Prostate gland (tissue), 2 donors: Measurements from ENCODE around the gene MAP4K1. TPM values are rescaled to one million over a fixed set of nuclear protein-coding genes. Genes with fewer than 3 reads are reported as not detected.
"Not testable (repeated sequence)": the region's sequence is repeated elsewhere in the genome, so short reads cannot be mapped to it uniquely, and the experiment has no call there.

ENCODE experiments used
- DNase-seq: peaks from one replicate; pipeline ENCODE4 v3.0.0-alpha.2; 2019; ENCODE audit warnings: low spot score
- H3K27ac ChIP-seq, 2 donors: fragments of 200-600 bp; sonication (generic); 2 replicates each; pipeline ENCODE4 v1.5.1; 2017 to 2019
- H3K27me3 ChIP-seq: fragments of 200-600 bp; sonication (generic); replicated peaks from 2 replicates; pipeline ENCODE4 v1.5.1; 2019; ENCODE audit not compliant: insufficient read depth
- H3K36me3 ChIP-seq, 2 donors: fragments of 200-600 bp; sonication (generic); 1 replicate in 1 of 2; 2 replicates in 1 of 2; pipeline versions ENCODE4 v1.5.1 to v1.8.1; 2017 to 2019
- H3K4me1 ChIP-seq: fragments of 200-600 bp; sonication (generic); replicated peaks from 2 replicates; pipeline ENCODE4 v1.5.1; 2019
- H3K4me3 ChIP-seq, 2 donors: fragments of 200-600 bp; sonication (generic); 2 replicates each; pipeline ENCODE4 v1.5.1; 2017 to 2019
- H3K9me3 ChIP-seq: fragments of 200-600 bp; sonication (generic); 2 replicates; pipeline ENCODE4 v1.5.1; 2017
- CTCF ChIP-seq, 4 experiments: fragments of 200-600 bp in 2 of 4; fragments of 450-650 bp in 2 of 4; sonication (generic) in 2 of 4; IDR thresholded peaks; 1 replicate in 3 of 4; 2 replicates in 1 of 4; pipeline ENCODE4 v1.5.1; 2016 to 2019; ENCODE audit warnings: antibody characterized with exemption in 4 of 4, mild to moderate bottlenecking in 2 of 4, moderate library complexity in 2 of 4
- POLR2A ChIP-seq: fragments of 450-650 bp; IDR thresholded peaks from one replicate; pipeline ENCODE4 v1.6.1; 2016; ENCODE audit warnings: antibody characterized with exemption, mild to moderate bottlenecking
- POLR2AphosphoS5 ChIP-seq: sonication (generic); formaldehyde crosslinking; IDR thresholded peaks from one replicate; pipeline ENCODE4 v1.6.1; 2017; ENCODE audit warnings: antibody characterized with exemption
- WGBS: methylation state at CpG from one replicate; pipeline ENCODE4 v1.1.5; 2018; 5-methylcytosine and 5-hydroxymethylcytosine counted together
- intact Hi-C: fragments of 100-400 bp; cut with DNase I; formaldehyde crosslinking; loops from one replicate; pipeline ENCODE4 v1.14.2; 2022
- total RNA-seq, 2 donors: library from RNA; depleted of rRNA; stranded (reverse); fragments of >200 nt; gene quantifications; one replicate each; pipeline ENCODE4 v1.1.0, GENCODE V29; 2016

The MAP4K1 gene
- total RNA-seq, 2 donors from 2014 or later, result 1.6 to 14.1 TPM

GRCh38 chr19:38632476-38633213 is 14.9 kb upstream of the MAP4K1 start:
- TF ChIP-seq POLR2AphosphoS5 (no peak), CTCF (IDR thresholded peaks at IDR 0.05) (no peak), POLR2A (no peak)
- DNase-seq, result no peak
- H3K27ac ChIP-seq, result no peak overlapping the region
- H3K4me1 ChIP-seq, result no peaks in the 10 kb centered on the region
- WGBS, result 89% methylated on average over 16 of the region's 16 CpGs
- peaks cover 2 to 5% of the 10 kb centered on the region in 2 donors for H3K36me3 ChIP-seq
- intact Hi-C loops, result no loop called here
- H3K9me3 ChIP-seq, result no peaks in the 10 kb centered on the region
- no peaks in the 10 kb centered on the region for H3K27me3 ChIP-seq
- H3K4me3 ChIP-seq, result no peak overlapping the region

GRCh38 chr19:38631811-38632475 is 14.2 kb upstream of the MAP4K1 start:
- H3K27ac ChIP-seq, DNase-seq, H3K4me3 ChIP-seq, intact Hi-C loops, H3K9me3 ChIP-seq, H3K4me1 ChIP-seq, H3K27me3 ChIP-seq: not testable (repeated sequence)
- peaks cover 2 to 12% of the 10 kb centered on the region in 2 donors for H3K36me3 ChIP-seq
- WGBS, result 61% methylated on average over 7 of the region's 7 CpGs

- H3K27me3 ChIP-seq, H3K4me1 ChIP-seq, H3K27ac ChIP-seq, H3K4me3 ChIP-seq, DNase-seq, intact Hi-C loops, H3K9me3 ChIP-seq: not testable (repeated sequence)
- WGBS, result 60% methylated on average over 11 of the region's 11 CpGs
- peaks cover 2 to 12% of the 10 kb centered on the region in 2 donors for H3K36me3 ChIP-seq
Observed at GRCh38 chr19:38631301-38631700, 13.5 kb upstream of the MAP4K1 start.

GRCh38 chr19:38629568-38629967 is 11.8 kb upstream of the MAP4K1 start:
- DNase-seq, result no peak

GRCh38 chr19:38626401-38626800 is 8.6 kb upstream of the MAP4K1 start:
- Histone ChIP-seq H3K27me3 (no peaks in the 10 kb centered on the region), H3K9me3 (no peaks in the 10 kb centered on the region), H3K27ac (no peak overlapping the region), H3K36me3 (peaks cover 6 to 26% of the 10 kb centered on the region in 2 donors), H3K4me3 (no peak overlapping the region), H3K4me1 (no peaks in the 10 kb centered on the region)
- TF ChIP-seq CTCF (IDR thresholded peaks at IDR 0.05) (no peak), POLR2AphosphoS5 (no peak), POLR2A (no peak)
- intact Hi-C loops, result no loop called here
- DNase-seq, result no peak
- WGBS, result 92% methylated on average over 4 of the region's 4 CpGs

More at GRCh38 chr19:38629568-38629967, 11.8 kb upstream of the MAP4K1 start:
- Histone ChIP-seq H3K9me3 (no peaks in the 10 kb centered on the region), H3K27ac (no peak overlapping the region), H3K4me1 (no peaks in the 10 kb centered on the region), H3K27me3 (no peaks in the 10 kb centered on the region), H3K36me3 (peaks cover 8 to 19% of the 10 kb centered on the region in 2 donors), H3K4me3 (no peak overlapping the region)
- intact Hi-C loops, result no loop called here
- TF ChIP-seq POLR2A, result no peak
- no peak for TF ChIP-seq POLR2AphosphoS5
- no peak for TF ChIP-seq CTCF (IDR thresholded peaks at IDR 0.05)
- 91% methylated on average over 6 of the region's 6 CpGs for WGBS
